GM23248 (cell line): ENCODE results near the gene S100A3. TPM values are rescaled to one million over a fixed set of nuclear protein-coding genes. Genes with fewer than 3 reads are reported as not detected.
A peak's percentile ranks its signal among the peaks of the same experiment; 100 is the strongest.
"Not testable (repeated sequence)": the region's sequence is repeated elsewhere in the genome, so short reads cannot be mapped to it uniquely, and the experiment has no call there.

Experiments
- DNase-seq: peaks from one replicate; pipeline ENCODE4 v3.0.0-alpha.2; 2015
- H2AFZ ChIP-seq: fragments of 200-600 bp; sonication (generic); 2 replicates; pipeline ENCODE4 v1.6.1; 2016; ENCODE audit warnings: antibody characterized with exemption
- H3F3A ChIP-seq: fragments of 200-600 bp; sonication (generic); 2 replicates; pipeline ENCODE4 v1.6.1; 2016; ENCODE audit warnings: mild to moderate bottlenecking, antibody characterized with exemption, mixed run types; ENCODE audit not compliant: insufficient read depth
- H3K27ac ChIP-seq: fragments of 200-600 bp; sonication (generic); 2 replicates; pipeline ENCODE4 v1.5.1; 2016; ENCODE audit warnings: mild to moderate bottlenecking
- H3K27me3 ChIP-seq: fragments of 200-600 bp; sonication (generic); replicated peaks from 2 replicates; pipeline ENCODE4 v1.6.1; 2016; ENCODE audit warnings: mild to moderate bottlenecking; ENCODE audit not compliant: insufficient read depth
- H3K36me3 ChIP-seq: fragments of 200-600 bp; sonication (generic); 2 replicates; pipeline ENCODE4 v1.6.1; 2016; ENCODE audit warnings: low read depth, mild to moderate bottlenecking
- H3K4me1 ChIP-seq: fragments of 200-600 bp; sonication (generic); 2 replicates; pipeline ENCODE4 v1.6.1; 2016; ENCODE audit warnings: mild to moderate bottlenecking; ENCODE audit not compliant: insufficient read depth
- H3K4me2 ChIP-seq: fragments of 200-600 bp; sonication (generic); one replicate; pipeline ENCODE4 v1.6.1; 2016; ENCODE audit warnings: mild to moderate bottlenecking; ENCODE audit not compliant: unreplicated experiment
- H3K4me3 ChIP-seq: fragments of 200-600 bp; sonication (generic); 2 replicates; pipeline ENCODE4 v1.5.1; 2016; ENCODE audit warnings: mild to moderate bottlenecking
- H3K79me2 ChIP-seq: fragments of 200-600 bp; sonication (generic); 2 replicates; pipeline ENCODE4 v1.6.1; 2016; ENCODE audit warnings: mild to moderate bottlenecking; ENCODE audit not compliant: insufficient read depth
- H3K9ac ChIP-seq: fragments of 200-600 bp; sonication (generic); 2 replicates; pipeline ENCODE4 v1.6.1; 2016; ENCODE audit warnings: mild to moderate bottlenecking
- H3K9me2 ChIP-seq: fragments of 200-600 bp; sonication (generic); 2 replicates; pipeline ENCODE4 v1.6.1; 2016; ENCODE audit warnings: mixed run types, mild to moderate bottlenecking, moderate library complexity; ENCODE audit not compliant: insufficient read depth
- H3K9me3 ChIP-seq: fragments of 200-600 bp; sonication (generic); one replicate; pipeline ENCODE4 v1.6.1; 2017; ENCODE audit warnings: low read depth
- H4K20me1 ChIP-seq: fragments of 200-600 bp; sonication (generic); 2 replicates; pipeline ENCODE4 v1.6.0; 2016; ENCODE audit not compliant: insufficient read depth
- EZH2 ChIP-seq: fragments of 200-600 bp; sonication (generic); IDR thresholded peaks from 2 replicates; pipeline ENCODE4 v1.6.1; 2018; ENCODE audit warnings: antibody characterized with exemption, mild to moderate bottlenecking; ENCODE audit not compliant: insufficient read depth, poor library complexity, severe bottlenecking
- EZH2phosphoT487 ChIP-seq: fragments of 200-600 bp; sonication (generic); IDR thresholded peaks from 2 replicates; pipeline ENCODE4 v1.6.1; 2018; ENCODE audit warnings: antibody characterized with exemption, moderate library complexity, mild to moderate bottlenecking, low read depth; ENCODE audit not compliant: insufficient read depth
- WGBS, 2 experiments: methylation state at CpG; one replicate each; pipeline ENCODE4 v1.1.6; 2015 to 2017; ENCODE audit warnings: low lambda C conversion rate in 2 of 2, low coverage in 1 of 2; ENCODE audit errors: missing lambda C conversion rate in 2 of 2; 5-methylcytosine and 5-hydroxymethylcytosine counted together
- in situ Hi-C: fragments of 300-500 bp; cut with MboI; formaldehyde crosslinking; loops from 2 replicates; pipeline ENCODE4 v1.15.0; 2020
- polyA plus RNA-seq: library from polyadenylated mRNA; unstranded; fragments of >200 nt; fragmentation: Nextera tagmentation; extraction: Ambion mirVana; gene quantifications from 2 replicates; pipeline ENCODE4 v1.2.1, GENCODE V29; 2016
- total RNA-seq: library from RNA; depleted of rRNA; stranded (reverse); fragments of >200 nt; shearing (Covaris generic); gene quantifications from 2 replicates; pipeline ENCODE4 v1.2.3, GENCODE V29; 2014

S100A3 gene
- total and polyA plus RNA-seq, 2 experiments from 2014 or later = 2.2 to 7.5 TPM

GRCh38 chr1:153577624-153578051, 28.6 kb upstream of the S100A3 start:
- H3K4me2 ChIP-seq = peak overlapping the region; percentile 34
- H3K9me3 ChIP-seq = no peaks in the 10 kb centered on the region
- TF ChIP-seq EZH2phosphoT487 = no peak
- TF ChIP-seq EZH2 = no peak
- in situ Hi-C loops = no loop called here
- H3K9ac ChIP-seq = no peak overlapping the region
- no peaks in the 10 kb centered on the region for H3K27me3 ChIP-seq
- no peak for DNase-seq
- 66 to 71% methylated on average over 9 of the region's 9 CpGs for WGBS, 2 experiments
- H3K79me2 ChIP-seq = no peaks in the 10 kb centered on the region
- H3K36me3 ChIP-seq = no peaks in the 10 kb centered on the region
- H3K9me2 ChIP-seq = no peaks in the 10 kb centered on the region
- no peaks in the 10 kb centered on the region for H4K20me1 ChIP-seq
- H3F3A ChIP-seq = peaks cover 31% of the 10 kb centered on the region
- H3K4me3 ChIP-seq = no peak overlapping the region
- H3K4me1 ChIP-seq = peaks cover 30% of the 10 kb centered on the region
- no peak overlapping the region for H2AFZ ChIP-seq
- H3K27ac ChIP-seq = no peak overlapping the region

- Histone ChIP-seq H3K9me2 (no peaks in the 10 kb centered on the region), H2AFZ (no peak overlapping the region), H3K4me3 (no peak overlapping the region), H3K4me1 (peaks cover 32% of the 10 kb centered on the region), H3K27me3 (no peaks in the 10 kb centered on the region), H3K79me2 (no peaks in the 10 kb centered on the region), H3F3A (peaks cover 33% of the 10 kb centered on the region), H3K9ac (no peak overlapping the region), H3K36me3 (no peaks in the 10 kb centered on the region), H4K20me1 (no peaks in the 10 kb centered on the region), H3K27ac (no peak overlapping the region), H3K4me2 (no peak overlapping the region), H3K9me3 (no peaks in the 10 kb centered on the region)
- TF ChIP-seq EZH2phosphoT487 = no peak
- no peak for TF ChIP-seq EZH2
- WGBS, 2 experiments = 95 to 97% methylated on average over 4 of the region's 4 CpGs
- DNase-seq = no peak
- in situ Hi-C loops = no loop called here
Measured at GRCh38 chr1:153577138-153577537, 28.1 kb upstream of the S100A3 start.

- H3K9me3 ChIP-seq, H3K27ac ChIP-seq, DNase-seq, H2AFZ ChIP-seq, in situ Hi-C loops, H3K9ac ChIP-seq, H4K20me1 ChIP-seq, H3K27me3 ChIP-seq, H3K79me2 ChIP-seq, H3K4me2 ChIP-seq, H3K36me3 ChIP-seq, H3K4me3 ChIP-seq, H3K9me2 ChIP-seq: not testable (repeated sequence)
- Histone ChIP-seq H3K4me1 (peaks cover 39% of the 10 kb centered on the region), H3F3A (peaks cover 42% of the 10 kb centered on the region)
- WGBS, 2 experiments = 92 to 96% methylated on average over 9 to 10 of the region's 10 CpGs
Measured at GRCh38 chr1:153575497-153575896, 26.4 kb upstream of the S100A3 start.

- H3K4me2 ChIP-seq, in situ Hi-C loops, DNase-seq, H3K4me3 ChIP-seq, H3K79me2 ChIP-seq, H3K36me3 ChIP-seq, H3K9me2 ChIP-seq, H4K20me1 ChIP-seq, H3K9ac ChIP-seq, H3K27ac ChIP-seq, H3K9me3 ChIP-seq, H2AFZ ChIP-seq, H3K27me3 ChIP-seq: not testable (repeated sequence)
- 93 to 100% methylated on average over 1 to 35 of the region's 35 CpGs for WGBS, 2 experiments
- Histone ChIP-seq H3F3A (peaks cover 42% of the 10 kb centered on the region), H3K4me1 (peaks cover 39% of the 10 kb centered on the region)
Measured at GRCh38 chr1:153575081-153575491, 26.0 kb upstream of the S100A3 start.

GRCh38 chr1:153573351-153573750, 24.3 kb upstream of the S100A3 start:
- peak overlapping the region; percentile 89 for H3K27ac ChIP-seq
- no peaks in the 10 kb centered on the region for H4K20me1 ChIP-seq
- in situ Hi-C loops = no loop called here
- no peak overlapping the region for H2AFZ ChIP-seq
- no peaks in the 10 kb centered on the region for H3K79me2 ChIP-seq
- peak overlapping the region; percentile 72 for H3K9ac ChIP-seq
- no peaks in the 10 kb centered on the region for H3K9me3 ChIP-seq
- H3K9me2 ChIP-seq = no peaks in the 10 kb centered on the region
- 75 to 78% methylated on average over 3 of the region's 3 CpGs for WGBS, 2 experiments
- H3F3A ChIP-seq = peaks cover 27% of the 10 kb centered on the region
- peak overlapping the region; percentile 63 for H3K4me2 ChIP-seq
- H3K36me3 ChIP-seq = no peaks in the 10 kb centered on the region
- H3K4me3 ChIP-seq = no peak overlapping the region
- DNase-seq = no peak
- no peak for TF ChIP-seq EZH2phosphoT487
- TF ChIP-seq EZH2 = no peak
- H3K4me1 ChIP-seq = peaks cover 32% of the 10 kb centered on the region
- H3K27me3 ChIP-seq = no peaks in the 10 kb centered on the region
